Activated T-cell treated with anti-CD3 and anti-CD28 coated beads, Interleukin-2, amount 50 U/mL, for 1 hour (primary cell): ENCODE results near the gene TTLL4.

Source experiments
- DNase-seq: peaks from one replicate; pipeline ENCODE4 v3.0.0-alpha.2; 2020

Gene TTLL4

DNA sequence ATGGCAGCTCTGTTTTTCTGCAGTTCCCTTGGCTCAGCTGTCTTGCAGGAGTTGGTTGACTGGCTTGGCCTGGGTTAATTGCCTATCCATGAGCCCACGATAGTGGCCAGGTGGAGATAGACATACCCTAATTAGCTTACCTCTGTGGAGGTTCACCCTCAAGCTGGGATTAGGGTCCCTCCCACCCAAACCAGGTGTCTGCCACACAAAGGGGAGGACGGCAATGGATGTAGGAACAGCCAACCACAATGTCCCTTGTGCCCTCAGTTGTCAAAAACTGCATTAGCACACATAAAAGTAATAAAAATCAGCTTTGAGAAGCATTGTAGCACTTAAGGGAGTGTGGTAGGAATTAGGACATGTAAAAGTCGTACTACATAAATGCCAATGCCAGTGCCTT is 75.5 kb downstream of the TTLL4 start:
- DNase-seq: no peak

- no peak for DNase-seq
These were observed 78.1 kb downstream of the TTLL4 start for GRCh38 chr2:218788529-218789255.

GRCh38 chr2:218792433-218792832 is 81.8 kb downstream of the TTLL4 start:
- no peak for DNase-seq

GRCh38 chr2:218796691-218797090 is 86.1 kb downstream of the TTLL4 start:
- no peak for DNase-seq

GRCh38 chr2:218798767-218799504 is 88.3 kb downstream of the TTLL4 start:
- no peak for DNase-seq

DNA sequence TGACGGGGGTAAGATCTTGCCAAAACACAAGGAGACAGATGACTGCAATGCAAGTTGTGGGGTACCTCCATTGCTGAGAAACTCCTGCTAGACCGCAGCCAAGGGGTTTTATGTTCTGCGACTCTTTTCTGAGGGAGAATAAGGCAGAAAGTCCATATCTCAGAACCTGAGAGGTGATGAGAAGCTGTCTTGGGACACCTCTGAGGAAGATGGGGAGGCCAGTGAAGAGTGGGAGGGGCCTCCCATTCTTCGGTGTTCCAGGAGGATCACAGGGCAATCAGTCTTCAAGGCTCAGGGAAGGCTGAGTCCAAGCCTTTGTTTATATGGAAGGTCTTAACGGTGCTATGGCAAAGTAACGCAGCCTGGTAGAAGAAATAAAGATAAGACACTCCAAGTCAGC is 89.4 kb downstream of the TTLL4 start:
- DNase-seq: no peak

DNA sequence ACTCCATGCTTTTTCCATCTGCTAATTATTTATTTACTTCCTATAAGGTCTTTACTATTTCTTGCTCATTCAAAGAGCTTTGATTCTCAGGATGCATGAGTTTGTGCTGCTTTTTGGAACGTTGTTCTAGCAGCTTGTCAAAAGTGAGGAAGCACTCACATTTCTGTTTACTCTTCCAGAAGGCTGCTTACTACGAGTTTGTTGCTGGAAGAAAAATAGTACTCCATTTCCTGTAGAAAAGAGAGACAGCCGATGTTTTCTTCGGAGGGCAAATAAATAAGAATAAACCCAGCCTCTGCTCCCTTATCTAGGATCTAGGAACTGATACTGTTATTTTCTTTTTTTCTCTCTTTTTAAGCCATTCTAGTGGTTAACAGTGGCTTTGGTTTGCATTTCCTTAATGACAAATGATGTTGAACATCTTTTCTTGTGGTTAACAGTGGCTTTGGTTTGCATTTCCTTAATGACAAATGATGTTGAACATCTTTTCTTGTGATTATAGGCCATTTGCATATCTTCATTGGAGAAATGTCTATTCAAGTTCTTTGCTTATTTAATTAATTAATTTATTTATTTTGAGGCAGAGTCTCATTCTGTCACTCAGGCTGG is 91.9 kb downstream of the TTLL4 start:
- DNase-seq: no peak

DNA sequence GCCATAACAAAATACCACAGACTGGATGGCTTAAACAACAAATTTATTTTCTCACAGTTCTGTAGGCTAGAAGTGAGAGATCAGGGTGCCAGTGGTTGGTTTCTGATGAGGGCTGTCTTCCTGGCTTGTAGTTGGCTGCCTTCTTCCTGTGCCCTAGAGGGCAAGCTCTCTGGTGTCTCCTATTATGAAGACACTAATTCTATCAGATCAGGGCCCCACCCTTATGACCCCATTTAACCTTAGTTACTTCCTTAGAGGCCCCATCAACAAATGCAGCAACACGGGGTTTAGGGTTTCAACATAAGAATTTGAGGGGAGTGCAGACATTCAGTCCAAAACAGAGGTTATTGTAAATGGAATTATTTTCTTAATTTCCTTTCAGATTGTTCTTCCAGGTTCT is 94.2 kb downstream of the TTLL4 start:
- no peak for DNase-seq
